Caco-2 (cell line): Measurements from ENCODE around the gene ZNF407. TPM values are rescaled to one million over a fixed set of nuclear protein-coding genes. Genes with fewer than 3 reads are reported as not detected.

Experiments
- BruUV-seq: library from RNA; stranded (reverse); fragments of 400-500 nt; replicated peaks from 2 replicates; lab custom pipeline; 2021; lab: Mats Ljungman, UMichigan
- CTCF ChIA-PET: fragments of 300-600 bp; sonication (Branson Sonifier 250); formaldehyde crosslinking; loops from one replicate; lab custom pipeline; 2022; ENCODE audit warnings: antibody characterized with exemption; lab: Charles Lee
- POLR2A ChIA-PET: fragments of 300-600 bp; sonication (Branson Sonifier 250); formaldehyde crosslinking; loops from one replicate; lab custom pipeline; 2022; ENCODE audit warnings: antibody characterized with exemption; lab: Charles Lee
- DNase-seq, 2 experiments: peaks; one replicate each; pipeline versions ENCODE4 v3.0.0 to v3.0.0-alpha.2; 2020 to 2022
- H3K27me3 ChIP-seq: replicated peaks from 2 replicates; pipeline ENCODE4 v1.6.0; 2011; ENCODE audit warnings: low read length; ENCODE audit not compliant: control insufficient read depth, insufficient read depth
- H3K36me3 ChIP-seq: 2 replicates; pipeline ENCODE4 v1.5.1; 2011; ENCODE audit warnings: low read length; ENCODE audit not compliant: control insufficient read depth, insufficient read depth
- H3K4me1 ChIP-seq: fragments of 250-450 bp; sonication (Bioruptor Pico); 2 replicates; pipeline ENCODE4 v1.5.1; 2020; ENCODE audit warnings: mild to moderate bottlenecking
- H3K4me3 ChIP-seq: 2 replicates; pipeline ENCODE4 v1.5.1; 2011; ENCODE audit warnings: low read depth, mild to moderate bottlenecking, control low read depth, low read length
- H3K9me3 ChIP-seq: fragments of 250-450 bp; sonication (Bioruptor Pico); 2 replicates; pipeline ENCODE4 v1.5.1; 2020; ENCODE audit warnings: mild to moderate bottlenecking, moderate library complexity
- H3K27ac Mint-ChIP-seq: one replicate; pipeline ENCODE4 v1.8.0; 2022; ENCODE audit warnings: mixed read lengths; ENCODE audit not compliant: unreplicated experiment
- H3K27me3 Mint-ChIP-seq: one replicate; pipeline ENCODE4 v1.8.0; 2022; ENCODE audit warnings: mixed read lengths; ENCODE audit not compliant: insufficient read depth, unreplicated experiment
- H3K36me3 Mint-ChIP-seq: one replicate; pipeline ENCODE4 v1.8.0; 2022; ENCODE audit warnings: mild to moderate bottlenecking, mixed read lengths; ENCODE audit not compliant: insufficient read depth, unreplicated experiment
- H3K4me1 Mint-ChIP-seq: one replicate; pipeline ENCODE4 v1.8.0; 2022; ENCODE audit warnings: low read depth, mixed read lengths; ENCODE audit not compliant: unreplicated experiment
- H3K4me3 Mint-ChIP-seq: one replicate; pipeline ENCODE4 v1.8.0; 2022; ENCODE audit warnings: mild to moderate bottlenecking, moderate library complexity, mixed read lengths; ENCODE audit not compliant: unreplicated experiment
- H3K9me3 Mint-ChIP-seq: one replicate; pipeline ENCODE4 v1.8.0; 2022; ENCODE audit warnings: mixed read lengths; ENCODE audit not compliant: unreplicated experiment
- CTCF ChIP-seq, 2 experiments: fragments of 200-600 bp in 1 of 2; IDR thresholded peaks; 1 replicate in 1 of 2; 2 replicates in 1 of 2; pipeline versions ENCODE4 v1.5.1 to v1.8.0; 2011 to 2022; ENCODE audit warnings: antibody characterized with exemption in 1 of 2, control low read depth in 1 of 2, inconsistent platforms in 1 of 2, low read depth in 1 of 2, low read length in 1 of 2, mild to moderate bottlenecking in 1 of 2, moderate library complexity in 1 of 2; ENCODE audit not compliant: insufficient read depth in 1 of 2, severe bottlenecking in 1 of 2, unreplicated experiment in 1 of 2
- intact Hi-C: fragments of 100-400 bp; cut with micrococcal nuclease; formaldehyde crosslinking; loops from one replicate; pipeline ENCODE4 v1.10.0; 2022; ENCODE audit not compliant: unreplicated experiment
- total RNA-seq: library from RNA; stranded (reverse); gene quantifications from 2 replicates; pipeline ENCODE4 v1.2.3, GENCODE V29; 2022

Gene ZNF407
- total RNA-seq, 1 experiment from 2014 or later: 4.7 TPM

DNA sequence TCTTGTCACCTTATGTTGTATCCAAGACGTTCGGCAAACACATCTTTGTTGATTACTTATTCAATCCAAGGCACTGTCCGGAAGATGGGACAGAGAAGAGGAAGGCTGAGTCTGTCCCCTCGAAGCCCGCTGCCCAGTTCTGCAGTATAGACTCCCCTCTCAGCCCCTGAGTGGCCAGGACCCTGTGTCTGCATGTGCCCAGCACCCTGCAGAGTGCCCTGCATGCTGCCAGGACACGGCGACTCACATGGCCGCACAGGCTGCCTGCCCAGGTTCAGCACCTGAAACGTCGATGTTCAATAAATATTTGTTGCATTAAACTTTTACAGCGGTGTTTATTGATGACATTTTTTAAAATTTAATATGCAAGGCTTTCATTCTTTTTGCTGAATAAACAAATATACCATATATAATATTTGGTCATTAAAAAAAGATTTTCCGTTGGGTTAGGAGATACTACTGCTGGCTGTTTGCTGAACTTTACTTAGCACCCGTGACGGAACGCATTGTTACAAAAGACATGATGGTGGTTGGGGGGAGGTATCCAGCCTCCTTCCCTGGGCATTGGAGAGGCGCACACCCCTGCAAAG is 464.7 kb downstream of the ZNF407 start:
- no TSS peak for BruUV-seq
- Histone ChIP-seq H3K27me3 (no peaks in the 10 kb centered on the region), H3K36me3 (no peaks in the 10 kb centered on the region), H3K9me3 (no peaks in the 10 kb centered on the region), H3K4me1 (no peaks in the 10 kb centered on the region), H3K4me3 (no peak overlapping the region)
- Mint-ChIP-seq H3K27me3 (no peaks in the 10 kb centered on the region), H3K4me1 (no peaks in the 10 kb centered on the region), H3K36me3 (no peaks in the 10 kb centered on the region), H3K27ac (no peak overlapping the region), H3K4me3 (no peak overlapping the region), H3K9me3 (no peaks in the 10 kb centered on the region)
- ChIA-PET POLR2A (no interaction called here), CTCF (no interaction called here)
- TF ChIP-seq CTCF (IDR thresholded peaks at IDR 0.05; ENCODE audit: insufficient read depth in 1 of 2, low read depth in 1 of 2, low read length in 1 of 2, severe bottlenecking in 1 of 2, unreplicated experiment in 1 of 2): no peak
- intact Hi-C loops: no loop called here
- DNase-seq: no peak

DNA sequence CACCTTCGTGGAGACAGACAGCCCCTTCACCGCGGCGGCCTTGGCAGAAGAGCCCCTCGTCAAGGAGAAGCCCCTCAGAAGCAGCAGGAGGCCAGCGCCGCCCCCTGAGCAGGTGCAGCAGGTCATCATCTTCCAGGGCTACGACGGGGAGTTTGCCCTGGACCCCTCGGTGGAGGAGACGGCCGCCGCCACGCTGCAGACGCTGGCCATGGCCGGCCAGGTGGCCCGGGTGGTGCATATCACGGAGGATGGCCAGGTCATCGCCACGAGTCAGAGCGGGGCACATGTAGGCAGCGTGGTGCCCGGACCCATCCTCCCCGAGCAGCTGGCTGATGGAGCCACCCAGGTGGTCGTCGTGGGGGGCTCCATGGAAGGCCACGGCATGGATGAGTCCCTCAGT is 465.5 kb downstream of the ZNF407 start:
- POLR2A ChIA-PET: no interaction called here
- no peak overlapping the region for H3K4me3 ChIP-seq
- no peak for DNase-seq
- Mint-ChIP-seq H3K36me3 (no peaks in the 10 kb centered on the region), H3K9me3 (no peaks in the 10 kb centered on the region), H3K4me3 (no peak overlapping the region), H3K27ac (no peak overlapping the region), H3K27me3 (no peaks in the 10 kb centered on the region), H3K4me1 (no peaks in the 10 kb centered on the region)
- intact Hi-C loops: no loop called here
- no TSS peak for BruUV-seq
- H3K4me1 ChIP-seq: no peaks in the 10 kb centered on the region
- CTCF ChIA-PET: no interaction called here
- no peaks in the 10 kb centered on the region for H3K36me3 ChIP-seq
- no peaks in the 10 kb centered on the region for H3K9me3 ChIP-seq
- no peak for TF ChIP-seq CTCF (IDR thresholded peaks at IDR 0.05; ENCODE audit: insufficient read depth in 1 of 2, low read depth in 1 of 2, low read length in 1 of 2, severe bottlenecking in 1 of 2, unreplicated experiment in 1 of 2)
- no peaks in the 10 kb centered on the region for H3K27me3 ChIP-seq

- Histone ChIP-seq H3K4me1 (no peaks in the 10 kb centered on the region), H3K36me3 (no peaks in the 10 kb centered on the region), H3K9me3 (no peaks in the 10 kb centered on the region), H3K4me3 (no peak overlapping the region), H3K27me3 (no peaks in the 10 kb centered on the region)
- Mint-ChIP-seq H3K4me1 (no peaks in the 10 kb centered on the region), H3K9me3 (no peaks in the 10 kb centered on the region), H3K36me3 (no peaks in the 10 kb centered on the region), H3K27me3 (no peaks in the 10 kb centered on the region), H3K4me3 (no peak overlapping the region), H3K27ac (no peak overlapping the region)
- TF ChIP-seq CTCF (IDR thresholded peaks at IDR 0.05; ENCODE audit: insufficient read depth in 1 of 2, low read depth in 1 of 2, low read length in 1 of 2, severe bottlenecking in 1 of 2, unreplicated experiment in 1 of 2): no peak
- intact Hi-C loops: no loop called here
- BruUV-seq: no TSS peak
- POLR2A ChIA-PET: no interaction called here
- DNase-seq: no peak
- CTCF ChIA-PET: no interaction called here
These were observed 466.2 kb downstream of the ZNF407 start for GRCh38 chr18:75063615-75064512.
